ENCODE results near the gene CGGBP1.

DNA sequence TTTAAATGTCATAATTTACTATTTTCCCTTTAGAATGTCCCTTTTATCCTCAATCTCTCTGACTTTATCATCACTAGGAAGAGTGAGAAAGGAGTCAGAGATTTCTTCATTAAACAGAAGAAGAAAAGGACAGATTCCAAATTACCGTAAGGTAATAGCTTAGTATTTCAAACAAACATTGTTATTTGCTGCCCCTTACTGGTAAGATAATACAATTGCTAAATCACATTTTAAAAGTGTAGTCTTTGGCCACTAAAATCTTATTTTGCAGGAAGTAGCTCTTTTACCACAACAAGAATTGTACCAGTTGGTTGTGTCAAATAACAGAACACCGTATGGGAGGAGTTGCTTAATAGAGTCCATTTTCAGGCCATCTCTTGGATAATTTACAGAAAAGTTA, 53.7 kb downstream of the CGGBP1 start:
- TF ChIP-seq, protein P1, sequence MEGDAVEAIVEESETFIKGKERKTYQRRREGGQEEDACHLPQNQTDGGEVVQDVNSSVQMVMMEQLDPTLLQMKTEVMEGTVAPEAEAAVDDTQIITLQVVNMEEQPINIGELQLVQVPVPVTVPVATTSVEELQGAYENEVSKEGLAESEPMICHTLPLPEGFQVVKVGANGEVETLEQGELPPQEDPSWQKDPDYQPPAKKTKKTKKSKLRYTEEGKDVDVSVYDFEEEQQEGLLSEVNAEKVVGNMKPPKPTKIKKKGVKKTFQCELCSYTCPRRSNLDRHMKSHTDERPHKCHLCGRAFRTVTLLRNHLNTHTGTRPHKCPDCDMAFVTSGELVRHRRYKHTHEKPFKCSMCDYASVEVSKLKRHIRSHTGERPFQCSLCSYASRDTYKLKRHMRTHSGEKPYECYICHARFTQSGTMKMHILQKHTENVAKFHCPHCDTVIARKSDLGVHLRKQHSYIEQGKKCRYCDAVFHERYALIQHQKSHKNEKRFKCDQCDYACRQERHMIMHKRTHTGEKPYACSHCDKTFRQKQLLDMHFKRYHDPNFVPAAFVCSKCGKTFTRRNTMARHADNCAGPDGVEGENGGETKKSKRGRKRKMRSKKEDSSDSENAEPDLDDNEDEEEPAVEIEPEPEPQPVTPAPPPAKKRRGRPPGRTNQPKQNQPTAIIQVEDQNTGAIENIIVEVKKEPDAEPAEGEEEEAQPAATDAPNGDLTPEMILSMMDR (IDR thresholded peaks at IDR 0.05), result peak; percentile 73
- no peak for TF ChIP-seq EHMT2 (IDR thresholded peaks at IDR 0.05; ENCODE audit: low read depth)

Data from A549 (cell line).